GM21529 (cell line): ENCODE results near the gene METTL2B.
"Not testable (repeated sequence)": the region's sequence is repeated elsewhere in the genome, so short reads cannot be mapped to it uniquely, and the experiment has no call there.

ENCODE experiments used
- ATAC-seq: cut with Tn5 transposase; IDR thresholded peaks from one replicate; pipeline ENCODE4 v1.9.1; 2021; ENCODE audit not compliant: unreplicated experiment

METTL2B gene

DNA sequence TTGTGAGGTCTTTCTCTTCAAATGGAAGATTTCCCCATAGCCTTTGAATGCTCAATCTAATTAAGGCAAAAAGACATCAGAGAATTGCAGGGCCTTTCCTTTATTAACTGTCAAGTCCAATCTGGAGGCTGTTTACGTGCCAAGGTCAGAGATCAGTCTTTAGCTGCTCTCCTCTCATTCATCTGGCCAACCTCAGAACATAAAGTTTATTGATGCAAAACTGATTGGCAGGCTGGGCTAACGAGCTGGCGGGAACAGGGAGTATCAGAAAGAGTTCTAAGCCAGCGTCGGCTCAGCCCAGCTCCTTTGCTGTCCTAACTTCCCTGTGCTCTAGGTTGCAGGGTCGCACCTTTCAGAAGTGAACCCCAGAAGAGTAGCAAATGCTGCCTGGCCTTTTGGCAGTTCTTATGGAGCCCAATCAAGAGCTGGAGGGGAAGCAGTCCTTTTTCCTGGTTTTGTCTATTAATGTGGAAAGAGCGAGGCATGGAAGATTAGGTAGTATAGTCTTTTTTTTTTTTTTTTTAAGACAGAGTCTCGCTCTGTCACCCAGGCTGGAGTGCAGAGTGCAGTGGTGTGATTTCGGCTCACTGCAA, 47.5 kb downstream of the METTL2B start:
- not testable (repeated sequence) for ATAC-seq

DNA sequence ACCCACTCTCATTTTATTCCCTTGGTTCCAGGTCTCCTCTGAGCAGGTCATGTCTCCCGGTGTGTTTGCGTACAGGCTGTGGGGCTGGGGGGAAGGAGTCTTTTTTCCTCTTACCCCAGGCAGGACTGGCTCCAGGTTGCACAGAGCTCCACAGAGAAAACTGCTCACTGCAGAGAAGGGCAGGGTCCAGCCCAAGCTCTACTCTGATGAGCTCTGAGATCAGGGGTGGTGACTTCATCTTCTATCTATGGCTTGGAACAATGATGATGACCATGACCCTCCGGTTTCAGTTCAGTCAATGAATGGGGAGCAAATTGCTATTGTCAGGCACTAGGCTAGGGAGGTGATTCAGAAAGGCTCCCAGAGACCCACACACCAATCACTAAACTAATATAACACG, 49.0 kb downstream of the METTL2B start:
- ATAC-seq, result not testable (repeated sequence)

DNA sequence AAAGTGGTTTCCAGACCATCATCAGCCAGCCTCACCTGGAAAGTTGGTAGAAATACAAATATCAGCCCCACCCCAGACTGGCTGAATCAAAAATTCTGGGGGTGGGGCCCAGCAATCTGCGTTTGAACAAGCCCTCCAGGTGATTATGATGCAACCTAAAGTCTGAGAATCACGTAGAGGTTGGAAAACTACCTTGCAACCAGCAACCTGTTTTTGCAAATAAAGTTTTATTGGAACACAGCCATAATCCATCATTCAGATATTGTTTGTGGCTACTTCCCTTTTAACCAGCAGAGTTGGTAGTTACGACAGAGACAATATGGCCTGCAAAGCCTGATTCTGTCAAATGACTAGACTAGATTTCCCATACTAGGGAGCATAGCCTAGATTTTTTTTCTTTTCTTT, 49.5 kb downstream of the METTL2B start:
- ATAC-seq, result not testable (repeated sequence)

DNA sequence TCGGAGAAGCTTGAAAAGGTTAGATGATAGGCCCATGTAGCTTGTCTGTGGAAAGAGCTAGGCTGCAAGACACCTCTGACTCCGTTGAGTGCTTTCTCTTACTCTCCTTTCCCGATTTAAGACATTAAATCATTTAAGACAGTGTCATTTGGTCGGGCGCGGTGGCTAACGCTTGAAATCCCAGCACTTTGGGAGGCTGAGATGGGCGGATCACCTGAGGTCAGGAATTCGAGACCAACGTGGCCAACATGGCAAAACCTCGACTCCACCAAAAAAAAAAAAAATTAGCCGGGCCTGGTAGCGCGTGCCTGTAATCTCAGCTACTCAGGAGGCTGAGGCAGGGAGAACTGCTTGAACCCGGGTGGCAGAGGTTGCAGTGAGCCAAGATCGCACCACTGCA, 52.6 kb downstream of the METTL2B start:
- ATAC-seq, result not testable (repeated sequence)

DNA sequence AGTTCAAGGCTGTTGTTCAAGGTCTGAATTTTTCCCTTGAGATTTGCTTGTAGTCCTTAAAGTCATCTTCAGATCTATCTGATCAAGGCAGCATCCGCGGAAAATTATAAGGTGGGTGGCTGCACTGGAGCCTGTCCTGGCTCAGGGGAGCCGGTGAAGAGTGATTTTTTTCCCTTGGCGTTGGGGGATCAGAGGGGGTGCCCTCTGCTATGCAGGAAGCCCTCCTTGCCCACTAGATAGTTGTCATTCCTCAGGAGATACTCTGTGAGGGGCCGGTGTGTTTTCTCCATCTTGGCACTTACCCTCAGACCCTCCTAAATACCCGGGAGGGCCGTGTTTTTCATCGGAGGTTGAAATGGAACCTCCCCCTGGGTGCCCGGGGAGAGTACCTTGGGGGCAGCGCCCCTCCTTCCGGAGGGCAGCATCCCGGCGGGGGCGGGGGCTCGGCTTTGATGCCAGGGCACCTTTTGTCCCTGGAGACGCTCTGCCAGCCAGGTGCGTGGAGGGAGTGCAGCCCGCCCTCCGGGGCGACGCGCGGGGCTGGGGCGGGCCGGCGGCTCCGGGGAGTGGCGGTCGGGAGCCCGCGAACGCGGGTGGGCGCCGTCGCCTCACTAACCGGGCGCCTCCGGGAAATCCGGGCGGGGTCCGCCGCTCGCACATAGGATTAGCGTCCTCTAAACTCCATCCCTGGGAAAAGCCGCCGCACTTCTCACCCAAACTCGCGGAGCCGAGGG, 53.7 kb downstream of the METTL2B start:
- ATAC-seq, result peak; percentile 18

DNA sequence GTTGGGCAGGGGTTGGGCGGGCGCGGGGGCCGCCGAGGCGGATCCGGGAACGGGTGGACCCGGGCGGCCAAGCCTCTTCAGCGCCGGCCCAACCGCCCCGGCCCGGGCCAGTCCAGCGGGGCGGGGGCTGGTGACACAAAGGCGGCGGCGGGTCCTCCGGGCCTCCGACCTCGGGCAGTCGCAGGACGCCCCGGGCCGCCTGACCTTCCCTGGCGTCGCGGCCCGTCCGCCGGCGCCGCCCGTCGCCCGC, 54.2 kb downstream of the METTL2B start:
- ATAC-seq, result no peak

DNA sequence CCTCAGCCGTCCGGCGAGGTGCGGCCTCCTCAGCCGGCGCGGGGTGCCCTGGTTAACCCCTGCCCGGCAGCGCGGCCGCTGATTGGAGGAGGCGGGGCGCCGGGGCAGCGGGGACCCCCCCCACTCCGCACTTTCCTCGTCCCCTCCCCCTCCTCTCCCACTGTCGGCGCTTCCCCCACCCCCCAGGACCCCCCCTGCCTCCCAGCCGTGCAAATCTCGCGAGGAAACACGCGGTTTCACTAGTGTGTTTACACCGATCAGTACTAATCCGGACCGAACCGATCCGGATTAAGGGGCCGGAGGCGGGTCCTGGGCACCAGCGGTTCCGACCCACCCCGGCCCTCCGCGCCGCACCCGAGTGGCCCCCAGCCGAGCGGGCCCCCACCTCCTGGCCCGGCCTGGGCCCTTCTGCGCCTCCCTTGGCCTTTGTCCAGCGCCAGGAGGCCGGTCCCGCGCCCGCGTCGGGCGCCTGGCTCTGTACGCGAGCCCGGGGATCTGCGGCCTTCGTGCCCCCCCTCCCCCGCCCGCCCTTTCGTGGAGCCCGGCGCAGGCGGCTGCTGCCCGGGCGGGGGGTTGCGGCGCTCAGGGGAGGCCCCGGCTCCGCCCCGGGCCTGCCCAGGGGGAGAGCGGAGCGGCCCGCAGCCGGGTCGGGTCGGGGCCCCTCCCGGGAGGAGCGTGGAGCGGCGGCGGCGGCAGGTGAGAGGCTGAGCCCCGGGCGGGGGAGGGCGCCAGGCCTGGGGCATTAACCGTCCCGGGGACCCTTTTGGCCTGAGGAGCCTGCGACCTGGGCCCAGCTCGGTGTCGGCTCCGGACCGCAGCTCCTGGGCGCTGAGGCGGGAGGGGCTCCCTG, 54.8 kb downstream of the METTL2B start:
- ATAC-seq, result peak; percentile 69

DNA sequence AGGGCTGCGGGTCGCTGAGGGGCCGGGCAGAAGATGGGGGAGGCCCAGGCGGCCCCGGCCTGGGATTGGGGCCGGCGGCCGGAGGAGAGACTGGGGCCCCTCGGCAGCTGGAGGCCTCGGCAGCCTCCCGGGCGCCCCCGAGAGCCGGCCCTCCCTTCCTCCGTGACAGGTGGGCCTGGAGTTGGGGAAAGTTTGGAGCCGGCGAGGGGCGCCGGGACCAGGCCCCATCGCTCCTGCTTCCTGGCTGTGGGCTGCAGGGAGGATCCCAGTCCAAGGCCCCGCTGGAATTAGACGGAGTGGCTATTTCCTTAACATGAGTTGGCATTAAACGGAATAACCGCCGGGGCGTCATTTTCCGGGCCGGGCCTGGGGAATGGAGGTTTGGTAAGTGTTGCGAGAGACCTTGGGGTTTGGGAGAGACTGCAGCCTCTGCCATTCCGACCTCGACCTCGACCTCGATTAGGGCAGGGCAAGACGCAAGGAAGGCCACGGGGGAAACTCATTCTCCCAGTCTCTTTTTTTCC, 55.5 kb downstream of the METTL2B start:
- peak; percentile 21 for ATAC-seq

DNA sequence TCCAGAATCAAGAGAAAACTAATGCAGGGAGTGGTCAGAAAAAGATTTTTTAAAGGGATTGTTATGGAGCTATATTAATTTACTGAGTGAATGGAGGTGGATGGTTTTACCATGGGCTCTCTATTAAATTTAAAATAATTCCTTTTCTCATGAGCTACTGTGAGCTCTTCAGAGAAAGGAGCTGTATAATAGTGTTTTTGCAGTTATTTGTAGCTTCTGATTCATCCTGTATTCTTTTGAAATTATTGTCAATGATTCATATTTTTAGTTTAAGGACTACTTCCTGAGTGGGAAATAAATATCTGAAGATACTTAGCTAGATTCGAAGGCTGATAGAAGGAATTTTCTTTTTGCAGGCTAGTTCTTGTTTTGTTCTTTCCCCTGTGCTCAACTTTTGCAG, 56.4 kb downstream of the METTL2B start:
- not testable (repeated sequence) for ATAC-seq

DNA sequence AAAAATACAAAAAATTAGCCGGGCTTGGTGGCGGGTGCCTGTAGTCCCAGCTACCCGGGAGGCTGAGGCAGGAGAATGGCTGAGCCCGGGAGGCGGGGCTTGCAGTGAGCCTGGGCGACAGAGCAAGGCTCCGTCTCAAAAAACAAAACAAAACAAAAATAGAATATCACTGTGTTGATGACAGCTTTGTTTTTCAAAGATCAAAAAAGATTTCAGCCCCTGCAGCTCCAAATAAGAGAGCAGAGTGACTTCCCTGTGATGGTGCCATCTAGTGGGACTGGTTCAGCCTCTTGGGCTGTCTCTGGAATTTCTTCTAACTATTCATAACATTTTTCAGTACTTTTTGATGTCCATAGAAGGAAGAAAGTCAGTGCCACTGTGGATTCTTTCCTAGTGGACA, 60.9 kb downstream of the METTL2B start:
- ATAC-seq, result not testable (repeated sequence)

DNA sequence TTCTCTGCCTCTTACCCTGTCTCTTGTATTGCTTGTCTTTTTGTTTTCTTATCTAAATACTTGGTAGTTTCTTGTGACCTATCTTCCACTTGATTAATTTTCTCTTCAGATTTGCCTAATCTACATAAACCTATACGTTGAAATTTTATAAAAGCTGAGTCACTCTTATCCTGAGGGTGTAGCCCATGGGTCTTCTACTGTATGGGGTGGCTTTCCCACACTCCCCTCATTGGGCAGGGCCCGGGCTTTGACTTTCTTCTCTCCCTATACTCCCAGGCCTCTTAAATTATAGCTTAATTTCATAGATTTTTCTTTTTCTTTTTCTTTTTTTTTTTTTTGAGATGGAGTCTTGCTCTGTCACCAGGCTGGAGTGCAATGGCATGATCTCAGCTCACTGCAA, 66.0 kb downstream of the METTL2B start:
- not testable (repeated sequence) for ATAC-seq

DNA sequence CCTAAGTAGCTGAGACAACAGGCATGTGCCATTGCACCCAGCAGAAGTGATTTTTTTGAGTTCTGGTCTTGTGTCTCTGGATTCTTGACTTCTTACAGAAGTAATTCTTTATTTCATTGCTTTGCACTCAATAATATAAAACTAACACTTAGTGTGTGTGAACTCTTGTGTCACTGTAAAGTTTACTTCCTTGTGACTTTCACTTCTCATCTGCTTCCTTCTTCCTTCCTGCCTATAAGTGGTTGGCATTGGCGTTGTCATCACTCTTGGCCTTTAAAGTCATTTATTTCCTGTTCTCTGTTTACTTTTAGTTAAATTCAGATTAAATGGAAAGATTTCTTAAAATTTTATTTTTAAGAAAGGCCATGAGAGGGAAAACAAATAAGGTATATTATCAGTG, 66.8 kb downstream of the METTL2B start:
- ATAC-seq, result not testable (repeated sequence)

DNA sequence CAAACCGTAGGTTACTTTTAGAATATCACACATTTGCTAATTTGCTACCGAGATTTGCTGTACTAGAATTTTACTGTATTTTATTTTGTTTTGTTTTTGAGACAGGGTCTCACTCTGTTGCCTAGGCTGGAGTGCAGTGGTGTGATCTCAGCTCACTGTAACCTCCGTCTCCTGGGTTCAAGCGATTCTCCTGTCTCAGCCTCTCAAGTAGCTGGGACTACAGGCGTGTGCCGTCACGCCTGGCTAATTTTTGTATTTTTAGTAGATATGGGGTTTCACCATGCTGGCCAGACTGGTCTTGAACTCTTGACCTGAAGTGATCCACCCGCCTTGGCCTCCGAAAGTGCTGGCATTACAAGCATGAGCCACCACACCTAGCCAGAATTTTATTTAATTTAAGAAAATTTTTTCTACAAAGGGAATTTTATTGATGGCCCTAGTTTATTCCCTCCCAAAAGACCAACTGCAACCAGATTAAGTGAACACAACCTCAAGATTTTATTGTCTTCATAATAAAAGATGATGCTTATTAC, 69.8 kb downstream of the METTL2B start:
- not testable (repeated sequence) for ATAC-seq

DNA sequence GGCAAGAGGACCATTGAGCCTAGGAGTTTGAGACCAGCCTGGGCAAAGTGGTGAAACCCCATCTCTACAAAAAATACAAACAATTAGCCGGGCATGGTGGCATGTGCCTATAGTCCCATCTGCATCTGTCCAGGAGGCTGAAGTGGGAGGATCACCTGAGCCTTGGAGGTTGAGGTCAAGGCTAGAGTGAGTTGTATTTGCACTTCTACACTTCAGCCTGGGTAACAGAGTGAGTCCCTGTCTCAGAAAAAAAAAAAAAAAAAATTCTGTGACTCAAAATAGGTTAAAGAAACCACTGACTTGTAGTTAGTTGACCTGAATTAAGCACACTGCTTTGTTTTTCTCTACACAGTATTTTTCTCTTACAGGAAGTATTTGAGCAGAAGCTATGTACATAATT, 74.4 kb downstream of the METTL2B start:
- ATAC-seq, result no peak

DNA sequence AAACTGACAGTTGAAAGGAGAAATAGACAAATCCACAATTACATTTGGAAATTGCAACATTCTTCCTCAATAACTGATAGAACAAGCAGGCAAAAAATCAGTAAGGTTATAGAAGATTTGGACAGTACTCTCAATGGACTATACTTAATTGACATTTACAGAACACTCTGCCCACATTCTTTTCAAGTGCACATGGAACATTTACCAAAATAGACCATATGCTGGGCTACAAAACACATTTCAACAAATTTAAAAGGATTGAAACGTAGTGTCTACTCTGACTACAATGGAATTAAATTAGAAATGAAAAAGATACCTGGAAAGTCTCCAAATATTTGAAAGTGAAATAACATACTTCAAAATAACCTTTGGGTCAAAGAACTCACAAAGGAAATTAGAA, 77.8 kb downstream of the METTL2B start:
- ATAC-seq, result not testable (repeated sequence)
